Stomach (tissue), 4 donors: ENCODE data around the gene RBMS2.

Source experiments
- CTCF ChIP-seq, 7 experiments: fragments of 450-650 bp in 4 of 7; fragments of 200-600 bp in 3 of 7; sonication (generic) in 3 of 7; IDR thresholded peaks; one replicate each; pipeline ENCODE4 v1.5.1; 2016 to 2019; ENCODE audit warnings: antibody characterized with exemption in 7 of 7, control low read depth in 2 of 7, mild to moderate bottlenecking in 1 of 7
- POLR2A ChIP-seq, 4 donors: fragments of 450-650 bp; IDR thresholded peaks; one replicate each; pipeline ENCODE4 v1.6.1; 2016; ENCODE audit warnings: antibody characterized with exemption in 4 of 4, control low read depth in 2 of 4, mild to moderate bottlenecking in 1 of 4, moderate library complexity in 1 of 4

- TF ChIP-seq CTCF (IDR thresholded peaks at IDR 0.05) (no peak), POLR2A (IDR thresholded peaks at IDR 0.05) (no peak)
These were observed 79.1 kb downstream of the RBMS2 start for GRCh38 chr12:56600753-56601152.
